Measurements from ENCODE around the gene LBHD2. TPM values are rescaled to one million over a fixed set of nuclear protein-coding genes. Genes with fewer than 3 reads are reported as not detected.

LBHD2 gene
- total and polyA plus RNA-seq, 10 of the 15 experiments (the other 5 are each of a cell fraction or from before 2014, with no cell fraction given): not detected

- TF ChIP-seq TAF1 (IDR thresholded peaks at IDR 0.05; ENCODE audit: borderline replicate concordance, low read depth, low read length) (no peak), ATF2 (IDR thresholded peaks at IDR 0.05; ENCODE audit: low read length) (no peak), EGR1 (IDR thresholded peaks at IDR 0.05; ENCODE audit: borderline replicate concordance in 1 of 2, low read depth in 2 of 2, low read length in 2 of 2) (no peak), ZNF687 (IDR thresholded peaks at IDR 0.05) (no peak), ZBED1 (IDR thresholded peaks at IDR 0.05; ENCODE audit: borderline replicate concordance) (no peak)
These were observed at the start of gene LBHD2 (continued) for GRCh38 chr14:103084021-103084919.

GRCh38 chr14:103041464-103041863 is 42.5 kb upstream of the LBHD2 start:
- Histone ChIP-seq H3K9me3 (replicated peaks; ENCODE audit: control insufficient read depth, insufficient read depth, low read length) (peaks cover 12% of the 10 kb centered on the region; the same call in 2 of the 3 replicates), H3K9ac (ENCODE audit: control insufficient read depth, insufficient read depth, low read length) (no peak overlapping the region), H3K36me3 (ENCODE audit: control insufficient read depth in 2 of 2, insufficient read depth in 2 of 2, low read length in 1 of 2) (peaks cover 3 to 4% of the 10 kb centered on the region in 2 experiments; a peak in 3 of 4 replicates), H2AFZ (ENCODE audit: control insufficient read depth, low read depth, low read length) (no peak overlapping the region), H3K4me3 (no peak overlapping the region), H3K27ac (ENCODE audit: control insufficient read depth, insufficient read depth) (no peak overlapping the region), H3K27me3 (replicated peaks in 1 of 2; ENCODE audit: control insufficient read depth in 2 of 2, insufficient read depth in 2 of 2, low read length in 1 of 2) (no peaks in the 10 kb centered on the region), H3K79me2 (ENCODE audit: control insufficient read depth, insufficient read depth, low read length) (peaks cover 38% of the 10 kb centered on the region), H3K4me2 (ENCODE audit: control insufficient read depth, insufficient read depth) (no peak overlapping the region), H4K20me1 (ENCODE audit: control insufficient read depth, insufficient read depth) (no peaks in the 10 kb centered on the region), H3K4me1 (ENCODE audit: control insufficient read depth, insufficient read depth, low read length) (peaks cover 24% of the 10 kb centered on the region)
- no peak for DNase-seq (ENCODE audit: low read depth, low spot score)
- BruUV-seq (replicated peaks): no TSS peak
- ChIA-PET CTCF (no interaction called here), POLR2A (no interaction called here), RAD21 (ENCODE audit: unreplicated experiment) (no interaction called here), SMC1A (ENCODE audit: uncharacterized antibody, unreplicated experiment) (no interaction called here)
- intact Hi-C loops (cut with micrococcal nuclease; ENCODE audit: unreplicated experiment) (no loop called here), in situ Hi-C loops (cut with MboI) (no loop called here)
- 81% methylated on average over 16 of the region's 20 CpGs for WGBS (ENCODE audit: insufficient coverage, insufficient replicate concordance, low lambda C conversion rate, missing lambda C conversion rate)
- ATAC-seq: no peak
- no peak for FAIRE-seq
- TF ChIP-seq STAT3 (IDR thresholded peaks at IDR 0.05; ENCODE audit: low read depth, low read length): no peak
- TF ChIP-seq POLR2AphosphoS5 (IDR thresholded peaks at IDR 0.05; ENCODE audit: low read length): no peak
- TF ChIP-seq CHD4 (IDR thresholded peaks at IDR 0.05): no peak
- no peak for TF ChIP-seq PBX3 (IDR thresholded peaks at IDR 0.05; ENCODE audit: insufficient replicate concordance, low read depth, low read length)
- no peak for TF ChIP-seq FOXK2 (IDR thresholded peaks at IDR 0.05)
- TF ChIP-seq, protein P1, sequence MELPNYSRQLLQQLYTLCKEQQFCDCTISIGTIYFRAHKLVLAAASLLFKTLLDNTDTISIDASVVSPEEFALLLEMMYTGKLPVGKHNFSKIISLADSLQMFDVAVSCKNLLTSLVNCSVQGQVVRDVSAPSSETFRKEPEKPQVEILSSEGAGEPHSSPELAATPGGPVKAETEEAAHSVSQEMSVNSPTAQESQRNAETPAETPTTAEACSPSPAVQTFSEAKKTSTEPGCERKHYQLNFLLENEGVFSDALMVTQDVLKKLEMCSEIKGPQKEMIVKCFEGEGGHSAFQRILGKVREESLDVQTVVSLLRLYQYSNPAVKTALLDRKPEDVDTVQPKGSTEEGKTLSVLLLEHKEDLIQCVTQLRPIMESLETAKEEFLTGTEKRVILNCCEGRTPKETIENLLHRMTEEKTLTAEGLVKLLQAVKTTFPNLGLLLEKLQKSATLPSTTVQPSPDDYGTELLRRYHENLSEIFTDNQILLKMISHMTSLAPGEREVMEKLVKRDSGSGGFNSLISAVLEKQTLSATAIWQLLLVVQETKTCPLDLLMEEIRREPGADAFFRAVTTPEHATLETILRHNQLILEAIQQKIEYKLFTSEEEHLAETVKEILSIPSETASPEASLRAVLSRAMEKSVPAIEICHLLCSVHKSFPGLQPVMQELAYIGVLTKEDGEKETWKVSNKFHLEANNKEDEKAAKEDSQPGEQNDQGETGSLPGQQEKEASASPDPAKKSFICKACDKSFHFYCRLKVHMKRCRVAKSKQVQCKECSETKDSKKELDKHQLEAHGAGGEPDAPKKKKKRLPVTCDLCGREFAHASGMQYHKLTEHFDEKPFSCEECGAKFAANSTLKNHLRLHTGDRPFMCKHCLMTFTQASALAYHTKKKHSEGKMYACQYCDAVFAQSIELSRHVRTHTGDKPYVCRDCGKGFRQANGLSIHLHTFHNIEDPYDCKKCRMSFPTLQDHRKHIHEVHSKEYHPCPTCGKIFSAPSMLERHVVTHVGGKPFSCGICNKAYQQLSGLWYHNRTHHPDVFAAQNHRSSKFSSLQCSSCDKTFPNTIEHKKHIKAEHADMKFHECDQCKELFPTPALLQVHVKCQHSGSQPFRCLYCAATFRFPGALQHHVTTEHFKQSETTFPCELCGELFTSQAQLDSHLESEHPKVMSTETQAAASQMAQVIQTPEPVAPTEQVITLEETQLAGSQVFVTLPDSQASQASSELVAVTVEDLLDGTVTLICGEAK (IDR thresholded peaks at IDR 0.05; ENCODE audit: borderline replicate concordance): no peak
